GM13977 (cell line): Measurements from ENCODE around the gene RNF126.

Experiments
- DNase-seq: peaks from one replicate; pipeline ENCODE4 v3.0.0; 2012; ENCODE audit warnings: low spot score
- in situ Hi-C: fragments of 300-500 bp; cut with MboI; formaldehyde crosslinking; loops from one replicate; pipeline ENCODE4 v1.12.0; 2022; ENCODE audit warnings: low sequenced_read_pairs, low pct_unique_long_range_greater_than_20kb, mixed read lengths, inconsistent platforms; ENCODE audit not compliant: unreplicated experiment
- TF ChIP-seq, protein P1 (sequence below): IDR thresholded peaks from 2 replicates; pipeline ENCODE4 v1.5.1; 2012; ENCODE audit warnings: mild to moderate bottlenecking, control low read depth; ENCODE audit not compliant: insufficient read depth; ENCODE audit errors: extremely low read depth, missing control alignments

Gene RNF126

DNA sequence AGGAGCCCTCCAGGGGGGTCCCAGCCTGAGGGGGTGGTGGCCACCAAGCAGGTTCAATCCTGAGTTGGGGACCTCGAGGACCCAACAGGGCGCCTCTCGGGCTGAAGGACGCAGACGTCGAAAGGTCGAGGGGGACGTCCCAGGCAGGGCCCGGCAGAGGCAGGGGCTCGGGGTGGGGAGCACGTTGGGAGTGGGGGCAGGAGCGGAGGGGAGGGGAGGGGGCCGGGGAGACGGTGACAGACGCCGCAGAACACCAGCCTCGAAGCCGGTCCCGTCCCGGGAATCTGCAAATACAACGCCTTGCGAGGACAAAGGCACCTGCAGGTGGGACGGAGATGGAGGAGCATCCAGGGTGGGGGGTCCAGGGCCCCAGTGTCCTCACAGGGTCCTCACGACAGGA, 19.3 kb downstream of the RNF126 start:
- in situ Hi-C loops, result no loop called here
- TF ChIP-seq, protein P1, sequence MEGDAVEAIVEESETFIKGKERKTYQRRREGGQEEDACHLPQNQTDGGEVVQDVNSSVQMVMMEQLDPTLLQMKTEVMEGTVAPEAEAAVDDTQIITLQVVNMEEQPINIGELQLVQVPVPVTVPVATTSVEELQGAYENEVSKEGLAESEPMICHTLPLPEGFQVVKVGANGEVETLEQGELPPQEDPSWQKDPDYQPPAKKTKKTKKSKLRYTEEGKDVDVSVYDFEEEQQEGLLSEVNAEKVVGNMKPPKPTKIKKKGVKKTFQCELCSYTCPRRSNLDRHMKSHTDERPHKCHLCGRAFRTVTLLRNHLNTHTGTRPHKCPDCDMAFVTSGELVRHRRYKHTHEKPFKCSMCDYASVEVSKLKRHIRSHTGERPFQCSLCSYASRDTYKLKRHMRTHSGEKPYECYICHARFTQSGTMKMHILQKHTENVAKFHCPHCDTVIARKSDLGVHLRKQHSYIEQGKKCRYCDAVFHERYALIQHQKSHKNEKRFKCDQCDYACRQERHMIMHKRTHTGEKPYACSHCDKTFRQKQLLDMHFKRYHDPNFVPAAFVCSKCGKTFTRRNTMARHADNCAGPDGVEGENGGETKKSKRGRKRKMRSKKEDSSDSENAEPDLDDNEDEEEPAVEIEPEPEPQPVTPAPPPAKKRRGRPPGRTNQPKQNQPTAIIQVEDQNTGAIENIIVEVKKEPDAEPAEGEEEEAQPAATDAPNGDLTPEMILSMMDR, result no peak
- no peak for DNase-seq

DNA sequence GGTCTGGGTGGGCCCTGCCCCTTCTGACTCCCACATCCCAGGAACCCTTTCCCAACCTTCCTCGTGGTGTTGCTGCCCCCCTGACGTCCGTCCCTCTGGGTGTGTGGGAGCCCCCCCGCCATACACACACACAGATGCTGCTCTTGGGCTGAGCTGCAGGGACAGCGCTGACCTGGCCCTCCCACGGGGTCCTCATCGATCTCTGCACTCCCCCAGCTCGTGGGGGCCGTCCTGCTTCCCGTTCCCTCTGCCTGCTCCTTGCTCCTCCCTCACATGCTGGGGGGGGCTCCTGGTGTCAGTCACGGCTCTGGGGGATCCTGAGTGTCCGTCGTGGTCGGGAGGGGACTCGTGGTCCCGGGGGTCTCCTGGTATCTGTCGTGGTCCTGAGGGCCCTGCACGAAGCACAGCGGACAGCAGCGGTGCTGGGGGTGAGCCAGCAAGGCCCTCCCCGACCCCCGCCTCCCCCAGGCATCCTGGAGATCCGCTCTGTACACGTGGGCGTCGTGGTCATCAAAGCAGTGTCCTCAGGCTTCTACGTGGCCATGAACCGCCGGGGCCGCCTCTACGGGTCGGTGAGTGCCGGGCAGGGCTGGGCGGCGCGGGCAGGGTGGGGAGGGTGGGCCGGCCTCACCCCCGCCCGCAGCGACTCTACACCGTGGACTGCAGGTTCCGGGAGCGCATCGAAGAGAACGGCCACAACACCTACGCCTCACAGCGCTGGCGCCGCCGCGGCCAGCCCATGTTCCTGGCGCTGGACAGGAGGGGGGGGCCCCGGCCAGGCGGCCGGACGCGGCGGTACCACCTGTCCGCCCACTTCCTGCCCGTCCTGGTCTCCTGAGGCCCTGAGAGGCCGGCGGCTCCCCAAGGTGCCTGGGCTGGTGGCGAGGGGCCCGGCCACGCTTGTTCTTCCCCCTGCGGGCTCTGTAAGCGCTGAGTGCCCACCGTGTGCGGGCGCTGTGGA, 20.0 kb downstream of the RNF126 start:
- DNase-seq, result no peak
- in situ Hi-C loops, result no loop called here
- TF ChIP-seq, protein P1, result no peak

GRCh38 chr19:641702-642101, 21.3 kb downstream of the RNF126 start:
- in situ Hi-C loops, result no loop called here
- DNase-seq, result no peak
- TF ChIP-seq, protein P1, result no peak

- no peak for DNase-seq
- TF ChIP-seq, protein P1, result no peak
- in situ Hi-C loops, result no loop called here
Observed at GRCh38 chr19:640606-641189, 22.3 kb downstream of the RNF126 start.

DNA sequence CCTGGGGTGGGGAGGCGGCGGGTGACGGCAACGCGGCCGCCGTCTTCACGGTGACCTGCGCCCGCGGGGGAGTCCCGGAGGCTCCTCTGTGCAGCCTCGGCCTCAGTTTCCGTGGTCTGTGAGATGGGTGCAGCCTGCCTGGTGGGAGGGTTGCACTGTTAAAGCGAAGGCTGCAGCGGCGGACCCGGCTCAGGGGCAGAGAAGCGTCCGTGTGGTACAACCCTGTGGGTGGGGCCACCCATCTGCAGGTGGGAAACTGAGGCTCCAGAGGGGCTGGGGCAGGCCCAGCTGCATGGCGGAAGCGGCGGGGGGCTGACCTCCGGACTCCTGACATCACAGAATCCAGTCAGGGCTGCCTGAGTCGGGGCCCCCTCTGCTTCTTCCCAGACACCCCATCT, 22.9 kb downstream of the RNF126 start:
- TF ChIP-seq, protein P1, result no peak
- in situ Hi-C loops, result no loop called here
- no peak for DNase-seq

DNA sequence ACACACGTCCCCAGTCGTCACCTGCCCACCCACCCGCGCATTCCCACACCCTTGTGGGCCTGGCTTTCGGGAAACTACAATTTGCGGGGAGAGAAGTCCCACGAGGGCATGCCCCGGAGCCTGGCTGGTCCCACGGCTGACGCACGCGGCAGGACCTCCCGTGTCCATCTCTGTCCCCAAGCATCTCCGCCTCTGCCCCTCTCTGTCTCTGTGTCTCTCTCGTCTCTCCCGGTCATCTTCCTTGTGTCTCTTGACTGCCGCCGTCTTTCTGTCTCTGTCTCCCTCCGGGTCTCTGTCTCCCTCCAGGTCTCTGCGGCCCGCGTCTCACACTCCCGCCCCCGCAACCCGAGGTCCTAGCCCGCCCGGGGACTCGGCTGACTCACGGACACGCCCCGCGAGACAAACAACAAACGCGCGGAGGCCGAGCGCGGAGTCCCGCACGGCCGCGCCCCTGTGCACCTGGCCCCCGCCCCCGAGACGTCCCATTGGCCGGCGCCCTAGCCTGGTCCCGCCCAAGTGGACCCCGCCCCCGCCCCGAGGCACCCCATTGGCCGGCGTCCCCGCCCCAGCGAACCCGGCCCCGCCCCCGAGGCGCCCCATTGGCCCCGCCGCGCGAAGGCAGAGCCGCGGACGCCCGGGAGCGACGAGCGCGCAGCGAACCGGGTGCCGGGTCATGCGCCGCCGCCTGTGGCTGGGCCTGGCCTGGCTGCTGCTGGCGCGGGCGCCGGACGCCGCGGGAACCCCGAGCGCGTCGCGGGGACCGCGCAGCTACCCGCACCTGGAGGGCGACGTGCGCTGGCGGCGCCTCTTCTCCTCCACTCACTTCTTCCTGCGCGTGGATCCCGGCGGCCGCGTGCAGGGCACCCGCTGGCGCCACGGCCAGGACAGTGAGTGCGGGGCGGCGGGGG, 23.5 kb downstream of the RNF126 start, which contains the start of gene FGF22:
Gene FGF22 (plus strand): TSS at position 627 of the 908 bp plus-strand sequence. CDS start 47 bp downstream, at position 674.
- in situ Hi-C loops, result no loop called here
- TF ChIP-seq, protein P1, result no peak
- DNase-seq, result peak; percentile 99
